GM06990 (cell line): ENCODE measurements around the gene HECW1.

Experiments used
- DNase-seq: peaks from one replicate; pipeline ENCODE4 v3.0.0-alpha.2; 2011; ENCODE audit not compliant: insufficient read length; ENCODE audit errors: extremely low read depth
- H3K27me3 ChIP-seq: replicated peaks from 2 replicates; pipeline ENCODE4 v1.6.0; 2011; ENCODE audit warnings: low read length; ENCODE audit not compliant: control insufficient read depth, insufficient read depth
- H3K36me3 ChIP-seq: 2 replicates; pipeline ENCODE4 v1.5.1; 2011; ENCODE audit warnings: low read length; ENCODE audit not compliant: control insufficient read depth, insufficient read depth
- H3K4me3 ChIP-seq: replicated peaks from 2 replicates; pipeline ENCODE4 v1.5.1; 2011; ENCODE audit warnings: low read depth, mild to moderate bottlenecking, control low read depth, low read length
- CTCF ChIP-seq: IDR thresholded peaks from 2 replicates; pipeline ENCODE4 v1.5.1; 2011; ENCODE audit warnings: low read length, control low read depth, mild to moderate bottlenecking, inconsistent platforms; ENCODE audit not compliant: insufficient read depth, poor library complexity, severe bottlenecking

The HECW1 gene

GRCh38 chr7:43530553-43531410 is 418.3 kb downstream of the HECW1 start:
- no peaks in the 10 kb centered on the region for H3K36me3 ChIP-seq
- TF ChIP-seq CTCF = no peak
- H3K27me3 ChIP-seq = no peaks in the 10 kb centered on the region
- no peak for DNase-seq
- H3K4me3 ChIP-seq = no peak overlapping the region

GRCh38 chr7:43531700-43532099 is 419.3 kb downstream of the HECW1 start:
- TF ChIP-seq CTCF = no peak
- H3K27me3 ChIP-seq = no peaks in the 10 kb centered on the region
- H3K36me3 ChIP-seq = no peaks in the 10 kb centered on the region
- no peak for DNase-seq
- no peak overlapping the region for H3K4me3 ChIP-seq

GRCh38 chr7:43533801-43534479 is 421.5 kb downstream of the HECW1 start:
- Histone ChIP-seq H3K27me3 (no peaks in the 10 kb centered on the region; the same call in 1 of the 2 replicates), H3K4me3 (no peak overlapping the region), H3K36me3 (no peaks in the 10 kb centered on the region)
- no peak for DNase-seq
- TF ChIP-seq CTCF = no peak

GRCh38 chr7:43535031-43535451 is 422.6 kb downstream of the HECW1 start:
- TF ChIP-seq CTCF = no peak
- Histone ChIP-seq H3K4me3 (no peak overlapping the region), H3K36me3 (no peaks in the 10 kb centered on the region), H3K27me3 (no peaks in the 10 kb centered on the region; the same call in 1 of the 2 replicates)
- DNase-seq = no peak

GRCh38 chr7:43535810-43536585 is 423.6 kb downstream of the HECW1 start:
- no peak for DNase-seq
- no peaks in the 10 kb centered on the region for H3K36me3 ChIP-seq
- no peak for TF ChIP-seq CTCF
- H3K4me3 ChIP-seq = no peak overlapping the region
- H3K27me3 ChIP-seq = no peaks in the 10 kb centered on the region; the same call in 1 of the 2 replicates
